Inflammatory macrophage treated with lipopolysaccharide for 1 hour (primary cell): ENCODE measurements around the gene SLC34A1.
"Not testable (repeated sequence)": the region's sequence is repeated elsewhere in the genome, so short reads cannot be mapped to it uniquely, and the experiment has no call there.

Source experiments
- DNase-seq, 2 donors: peaks; one replicate each; pipeline ENCODE4 v3.0.0-alpha.2; 2020 to 2022

Gene SLC34A1

DNA sequence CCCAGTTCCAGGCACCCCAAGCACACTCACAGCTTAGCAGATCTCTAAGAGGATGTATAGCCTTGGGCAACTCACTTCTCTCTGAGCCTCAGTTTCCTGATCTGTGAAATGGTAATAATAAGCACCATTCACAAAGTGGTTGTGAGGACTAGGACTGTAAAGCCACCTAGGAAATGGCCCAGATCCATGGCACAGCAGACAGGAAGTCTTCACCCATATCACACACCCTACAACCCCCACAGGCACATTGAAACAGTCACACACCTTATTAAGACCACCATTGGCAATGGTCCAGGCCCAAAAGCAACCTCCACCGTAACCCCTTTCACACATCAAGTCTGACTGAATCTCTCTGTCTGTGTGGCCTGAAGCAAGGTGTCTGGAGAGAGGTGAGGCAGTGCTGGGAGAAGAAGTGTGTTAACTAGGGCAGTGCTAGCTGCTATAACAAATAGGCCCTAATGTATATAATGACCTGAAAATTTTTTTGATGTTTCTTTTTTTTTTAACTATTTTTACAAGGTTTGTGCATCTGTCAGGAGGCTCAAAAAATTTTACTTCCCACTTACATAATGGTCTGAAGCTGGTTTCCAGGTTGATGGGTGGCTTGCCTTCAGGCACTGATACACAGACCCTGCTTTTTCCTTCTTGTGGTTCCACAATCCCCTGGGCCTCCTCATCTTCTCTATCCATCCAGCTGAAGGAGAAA is 28.9 kb upstream of the SLC34A1 start:
- no peak for DNase-seq

DNA sequence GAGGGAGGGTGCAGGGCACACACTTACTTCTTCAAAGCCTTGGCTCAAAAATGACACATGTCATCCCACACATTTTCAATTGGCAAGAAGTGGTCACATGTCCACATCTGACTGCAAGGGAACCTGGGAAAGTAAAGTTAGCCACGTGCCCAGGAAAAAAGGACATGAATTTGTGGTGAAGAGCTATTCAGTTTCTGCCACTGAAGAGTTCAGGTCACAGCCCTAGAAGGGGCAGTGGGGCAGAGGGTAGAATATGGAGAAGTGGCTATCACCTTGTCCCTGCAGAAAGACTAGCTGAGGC is 28.4 kb upstream of the SLC34A1 start:
- peak; percentile 23 to 38 for DNase-seq

DNA sequence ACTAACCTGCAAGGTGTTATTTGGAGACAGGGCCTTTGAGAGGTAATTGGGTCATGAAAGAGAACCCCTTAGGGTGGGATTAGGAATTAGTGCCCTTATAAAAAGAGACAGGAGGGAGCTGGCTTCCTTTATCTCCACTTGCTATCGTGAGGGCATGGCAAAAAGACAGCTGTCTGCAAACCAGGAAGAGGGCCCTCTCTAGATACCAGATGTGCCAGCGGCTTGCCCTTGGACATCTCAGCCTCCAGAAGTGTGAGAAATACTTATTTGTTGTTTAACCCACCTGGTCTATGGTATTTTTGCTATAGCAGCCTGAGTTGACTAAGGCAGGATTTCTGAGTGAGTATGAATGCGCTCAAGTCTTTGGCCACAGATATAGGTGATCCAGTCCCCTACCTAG is 27.5 kb upstream of the SLC34A1 start:
- no peak for DNase-seq

GRCh38 chr5:177357146-177357458 is 27.1 kb upstream of the SLC34A1 start:
- no peak for DNase-seq

DNA sequence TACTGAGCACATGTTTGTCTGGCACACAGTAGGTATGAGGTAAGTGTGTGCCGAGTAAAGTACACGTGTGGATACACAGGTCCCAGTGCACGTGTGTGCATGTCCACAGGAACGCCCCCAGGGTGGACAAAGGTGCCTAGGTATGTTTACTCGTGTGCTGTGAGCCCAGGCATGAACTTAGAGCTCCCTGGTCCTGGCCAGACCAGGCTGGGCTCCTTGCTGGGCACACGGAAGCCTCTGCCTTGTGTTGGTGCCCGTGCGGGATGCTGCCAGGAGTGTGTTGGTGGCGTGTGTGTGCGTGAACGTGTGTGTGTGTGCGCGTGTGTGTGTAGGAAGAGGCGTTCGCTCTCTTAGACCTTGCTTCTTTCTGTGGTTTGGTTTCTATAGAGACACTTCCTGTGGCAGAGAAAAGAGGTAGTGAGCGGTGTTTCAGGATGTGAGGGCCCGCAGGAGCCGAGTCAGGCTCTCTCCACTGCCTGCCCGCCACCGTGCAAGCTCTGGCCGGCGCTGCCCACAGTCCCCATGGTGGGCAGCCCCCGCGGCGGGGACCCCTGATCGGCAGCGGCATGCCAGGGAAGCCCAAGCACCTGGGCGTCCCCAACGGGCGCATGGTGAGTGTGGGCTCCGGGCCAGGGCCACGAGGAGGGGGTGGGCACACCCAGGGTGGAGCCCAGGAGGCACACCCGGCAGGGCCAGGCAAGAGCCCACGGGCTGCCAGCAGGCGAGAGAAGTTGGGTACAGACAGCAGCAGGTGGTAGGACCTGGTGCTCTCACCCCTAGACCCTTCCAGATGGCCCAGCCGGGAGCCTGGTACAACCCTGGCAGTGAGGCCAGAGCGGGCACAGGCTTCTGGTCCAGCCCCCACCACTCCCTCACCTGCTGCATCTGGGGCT is 26.5 kb upstream of the SLC34A1 start, which contains the start of gene RGS14:
Gene RGS14, plus strand, starts transcription at position 466 of the 893 bp plus-strand sequence. Its CDS starts 101 bp downstream, at position 567.
- DNase-seq: peak; percentile 75 to 78

DNA sequence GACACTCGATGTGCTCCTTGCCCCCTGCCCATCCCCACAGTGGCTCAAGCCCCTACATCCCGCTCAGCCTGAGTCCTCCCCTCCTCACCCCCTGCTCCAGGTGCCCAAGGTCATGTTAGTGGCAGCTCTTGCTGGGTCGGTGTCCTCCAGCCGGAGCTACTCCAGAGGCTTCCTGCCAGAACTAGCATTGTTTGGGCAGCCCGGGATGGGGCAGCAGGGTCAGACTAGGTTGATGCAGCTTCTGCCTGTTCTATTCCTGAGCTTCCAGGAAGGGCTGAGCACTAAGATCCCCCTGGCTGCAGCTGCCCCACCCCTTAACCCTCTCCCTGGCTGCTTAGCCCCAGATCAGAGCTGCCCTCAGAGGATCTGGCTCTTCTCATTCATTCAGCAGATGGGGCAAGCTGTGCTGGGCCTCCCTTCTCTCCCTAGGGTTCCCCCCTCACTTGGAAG is 25.8 kb upstream of the SLC34A1 start:
- DNase-seq: no peak

GRCh38 chr5:177359451-177359851 is 24.8 kb upstream of the SLC34A1 start:
- no peak for DNase-seq

GRCh38 chr5:177359860-177360259 is 24.4 kb upstream of the SLC34A1 start:
- no peak for DNase-seq

DNA sequence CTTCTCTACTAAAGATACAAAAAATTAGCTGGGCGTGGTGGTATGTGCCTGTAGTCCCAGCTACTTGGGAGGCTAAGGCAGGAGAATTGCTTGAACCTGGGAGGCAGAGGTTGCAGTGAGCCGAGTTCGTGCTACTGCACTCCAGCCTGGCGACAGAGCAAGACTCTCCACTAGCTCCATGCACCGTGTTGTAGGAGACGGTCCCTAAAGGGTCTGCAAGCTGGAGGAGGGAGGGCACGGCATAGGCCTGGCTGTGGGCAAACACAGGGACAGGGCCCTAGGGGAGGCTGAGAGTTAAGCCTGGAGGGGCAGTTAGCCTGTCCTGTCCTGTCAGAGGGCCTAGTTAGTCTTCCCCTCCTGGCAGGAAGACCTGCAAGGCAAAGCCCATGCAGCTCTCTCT is 23.5 kb upstream of the SLC34A1 start:
- not testable (repeated sequence) for DNase-seq

DNA sequence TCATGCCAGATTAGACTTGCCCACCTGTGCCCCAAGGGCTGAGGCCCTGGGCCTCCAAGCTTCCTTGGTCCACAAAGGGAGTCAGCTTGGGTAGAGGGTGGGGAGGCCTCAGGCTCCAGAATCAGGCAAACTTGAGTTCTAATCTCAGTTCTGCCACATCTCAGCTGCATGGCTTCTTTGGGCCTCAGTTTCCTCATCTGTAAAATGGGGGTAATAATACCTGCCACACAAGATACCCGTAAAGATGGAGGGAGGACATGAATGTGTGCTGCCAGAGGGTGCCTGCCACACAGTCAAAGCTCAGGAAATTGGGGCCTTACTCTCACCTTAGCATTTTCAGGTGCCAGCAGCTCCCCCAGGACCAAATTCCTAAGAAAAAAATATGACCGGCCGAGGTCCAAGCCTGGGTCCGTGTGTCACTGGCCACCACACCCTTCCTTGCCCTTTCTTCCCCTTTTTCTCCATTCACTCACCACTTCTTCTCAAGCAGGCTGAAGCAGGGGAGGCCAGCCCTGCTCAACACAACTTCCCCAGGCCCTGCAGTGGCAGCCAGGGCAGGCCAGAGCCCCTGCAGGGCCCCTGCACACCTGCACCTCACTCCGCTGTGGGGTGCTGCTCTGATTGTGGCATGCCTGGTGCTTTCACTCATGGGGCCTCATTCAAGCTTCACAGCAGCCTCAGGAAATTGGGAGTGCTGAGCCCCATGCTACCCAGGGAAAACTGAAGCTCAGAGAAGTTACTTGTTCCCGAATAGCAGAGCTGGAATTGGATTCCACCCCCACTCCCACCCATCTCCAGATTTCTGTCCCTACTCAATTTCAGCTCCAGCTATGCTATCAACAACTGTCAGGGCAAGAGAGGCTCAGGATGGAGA is 22.6 kb upstream of the SLC34A1 start:
- DNase-seq: peak; percentile 23 to 51

DNA sequence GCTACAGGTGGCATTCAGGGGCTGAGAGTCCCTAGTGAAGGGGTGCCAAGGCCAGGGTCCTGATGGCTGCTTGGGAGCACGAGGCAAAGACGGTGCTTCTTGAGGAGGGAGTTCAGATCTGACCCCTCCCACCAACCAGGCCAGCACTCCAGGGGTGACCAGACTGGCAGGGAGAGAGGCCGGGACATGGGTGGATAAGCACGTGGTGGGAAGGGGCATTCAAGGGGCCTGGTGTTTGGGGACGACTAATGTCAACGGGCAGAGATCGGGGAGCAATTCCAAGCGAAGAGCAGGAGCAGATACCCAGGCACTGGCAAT is 22.0 kb upstream of the SLC34A1 start:
- DNase-seq: no peak

DNA sequence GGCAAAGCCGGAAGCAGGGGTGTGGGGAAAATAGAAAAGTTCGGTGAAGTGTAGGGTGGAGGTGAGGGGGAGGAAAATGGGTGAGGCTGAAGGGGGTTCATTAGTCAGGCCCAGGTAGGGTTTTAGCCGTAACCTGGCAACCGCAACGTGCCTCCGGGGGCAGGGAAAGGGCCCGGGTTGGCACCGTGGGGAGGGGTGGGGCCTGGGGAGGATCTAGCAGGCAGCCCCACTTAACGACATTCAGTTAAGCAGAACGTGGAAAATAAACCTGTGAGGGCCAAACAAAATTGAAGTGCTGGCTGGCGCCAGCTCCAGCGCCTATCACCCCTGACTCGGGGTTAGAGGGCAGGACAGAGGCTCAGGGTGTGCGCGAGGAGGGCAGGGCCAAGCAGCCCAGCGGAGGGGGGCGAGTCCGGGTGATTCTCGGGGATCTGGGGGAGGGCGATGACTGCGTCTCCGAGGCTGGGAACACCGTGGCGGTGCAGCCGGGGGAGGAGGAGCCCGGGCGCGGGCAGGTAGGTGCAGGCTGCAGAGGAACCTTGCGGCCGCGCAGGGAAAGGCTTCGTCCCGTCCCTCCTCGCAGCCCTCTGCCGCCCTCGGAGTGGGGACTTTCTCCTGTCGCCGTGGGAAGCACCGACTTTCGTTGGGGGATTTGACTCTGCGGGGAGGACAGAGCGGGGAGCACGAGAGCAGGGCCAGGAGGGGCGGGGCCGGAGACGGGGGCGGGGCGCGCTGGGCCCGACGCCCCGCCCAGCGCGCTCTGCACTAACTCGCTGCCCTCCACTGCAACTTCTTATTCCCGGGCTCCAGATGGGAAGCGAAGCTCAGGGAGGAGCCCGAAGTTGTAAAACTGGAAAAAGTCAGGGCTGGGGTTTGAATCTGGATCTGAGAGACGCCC is 21.4 kb upstream of the SLC34A1 start:
- DNase-seq: peak; percentile 49 to 64

- no peak for DNase-seq
Measured at GRCh38 chr5:177363565-177363964, 20.7 kb upstream of the SLC34A1 start.

GRCh38 chr5:177364159-177364962 is 19.9 kb upstream of the SLC34A1 start:
- DNase-seq: peak; percentile 44 to 63

GRCh38 chr5:177365845-177366527 is 18.2 kb upstream of the SLC34A1 start:
- no peak for DNase-seq

DNA sequence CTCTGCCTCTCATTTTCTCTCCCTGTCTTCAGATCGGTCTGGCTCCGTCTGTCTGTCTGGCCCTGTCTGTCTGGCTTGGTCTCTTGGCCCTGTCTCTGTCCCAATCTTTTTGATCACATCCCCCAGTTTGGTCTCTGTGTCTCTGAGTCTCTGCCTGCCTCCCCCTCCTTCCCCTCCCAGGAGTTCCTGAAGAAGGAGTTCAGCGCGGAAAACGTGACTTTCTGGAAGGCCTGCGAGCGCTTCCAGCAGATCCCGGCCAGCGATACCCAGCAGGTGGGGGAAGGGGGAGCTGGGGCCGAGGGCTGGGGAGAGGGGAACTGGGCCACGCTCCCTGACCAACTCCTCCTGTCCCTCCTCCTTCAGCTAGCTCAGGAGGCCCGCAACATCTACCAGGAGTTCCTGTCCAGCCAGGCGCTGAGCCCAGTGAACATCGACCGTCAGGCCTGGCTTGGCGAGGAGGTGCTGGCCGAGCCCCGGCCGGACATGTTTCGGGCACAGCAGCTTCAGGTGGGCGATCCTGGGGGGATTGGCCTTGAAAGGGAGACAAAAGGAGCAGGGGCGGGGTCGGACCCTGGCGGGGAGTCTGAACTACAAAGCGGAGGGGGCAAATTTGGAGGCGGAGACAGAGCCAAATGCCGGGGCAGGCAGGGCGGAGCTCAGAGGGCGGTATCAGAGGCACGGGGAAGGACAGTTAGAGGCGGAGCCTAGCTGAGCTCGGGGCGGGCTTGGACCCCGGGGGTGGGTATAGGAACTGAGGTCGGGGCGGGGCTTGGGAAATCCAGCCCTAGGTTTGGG is 17.5 kb upstream of the SLC34A1 start:
- DNase-seq: no peak

DNA sequence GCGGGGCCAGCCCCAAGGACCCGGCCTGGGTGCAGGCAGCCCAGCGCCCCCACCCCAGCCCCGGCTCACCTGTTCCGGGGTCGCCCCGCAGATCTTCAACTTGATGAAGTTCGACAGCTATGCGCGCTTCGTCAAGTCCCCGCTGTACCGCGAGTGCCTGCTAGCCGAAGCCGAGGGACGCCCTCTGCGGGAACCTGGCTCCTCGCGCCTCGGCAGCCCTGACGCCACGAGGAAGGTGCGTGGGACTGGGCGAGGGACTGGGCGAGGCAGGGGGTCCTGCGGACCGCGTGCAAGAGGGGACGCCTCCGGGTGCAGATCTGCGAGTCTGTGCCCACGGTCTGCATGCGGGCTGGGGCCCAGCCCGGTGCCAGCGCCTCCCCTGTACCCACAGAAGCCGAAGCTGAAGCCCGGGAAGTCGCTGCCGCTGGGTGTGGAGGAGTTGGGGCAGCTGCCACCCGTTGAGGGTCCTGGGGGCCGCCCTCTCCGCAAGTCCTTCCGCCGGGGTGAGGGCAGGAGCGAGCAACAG is 16.8 kb upstream of the SLC34A1 start:
- DNase-seq: no peak

- DNase-seq: no peak
Measured at GRCh38 chr5:177367981-177368868, 16.0 kb upstream of the SLC34A1 start.
